H9 (cell line): ENCODE data around the gene C12orf75. TPM values are rescaled to one million over a fixed set of nuclear protein-coding genes. Genes with fewer than 3 reads are reported as not detected.

Source experiments
- DNase-seq: peaks from one replicate; pipeline ENCODE4 v3.0.0-alpha.2; 2017
- H2AFZ ChIP-seq: one replicate; pipeline ENCODE4 v1.6.1; 2013; ENCODE audit warnings: mild to moderate bottlenecking, low read length, control low read depth, moderate library complexity
- H2AK5ac ChIP-seq: 2 replicates; pipeline ENCODE4 v1.6.1; 2013; ENCODE audit warnings: low read length, control low read depth, mixed read lengths; ENCODE audit not compliant: insufficient read length
- H2BK120ac ChIP-seq: one replicate; pipeline ENCODE4 v1.6.1; 2013; ENCODE audit warnings: low read depth, mild to moderate bottlenecking, low read length, control low read depth, inconsistent platforms; ENCODE audit not compliant: poor library complexity, severe bottlenecking
- H2BK12ac ChIP-seq: 2 replicates; pipeline ENCODE4 v1.6.1; 2013; ENCODE audit warnings: low read length, control low read depth, mixed read lengths, low read depth; ENCODE audit not compliant: insufficient read length
- H2BK15ac ChIP-seq: 2 replicates; pipeline ENCODE4 v1.6.1; 2013; ENCODE audit warnings: low read depth, low read length, control low read depth
- H2BK20ac ChIP-seq: one replicate; pipeline ENCODE4 v1.6.1; 2013; ENCODE audit warnings: low read depth, mild to moderate bottlenecking, low read length, control low read depth, inconsistent platforms; ENCODE audit not compliant: poor library complexity, severe bottlenecking
- H2BK5ac ChIP-seq: 2 replicates; pipeline ENCODE4 v1.6.1; 2013; ENCODE audit warnings: low read length, control low read depth, mixed read lengths; ENCODE audit not compliant: insufficient read length
- H3K14ac ChIP-seq: 2 replicates; pipeline ENCODE4 v1.6.1; 2013; ENCODE audit warnings: low read length, control low read depth; ENCODE audit not compliant: insufficient read depth
- H3K18ac ChIP-seq: 2 replicates; pipeline ENCODE4 v1.6.1; 2013; ENCODE audit warnings: low read depth, mild to moderate bottlenecking, mixed read lengths, low read length, control low read depth; ENCODE audit not compliant: insufficient read length
- H3K23ac ChIP-seq: 2 replicates; pipeline ENCODE4 v1.6.1; 2013; ENCODE audit warnings: low read length, control low read depth, mixed read lengths, low read depth; ENCODE audit not compliant: insufficient read length
- H3K23me2 ChIP-seq: 2 replicates; pipeline ENCODE4 v1.6.1; 2013; ENCODE audit warnings: low read depth, mild to moderate bottlenecking, mixed read lengths, low read length, control low read depth; ENCODE audit not compliant: insufficient read length, poor library complexity, severe bottlenecking
- H3K27ac ChIP-seq: 2 replicates; pipeline ENCODE4 v1.5.1; 2013; ENCODE audit warnings: low read length, control low read depth, mixed read lengths, low read depth; ENCODE audit not compliant: insufficient read length
- H3K27me3 ChIP-seq: 2 replicates; pipeline ENCODE4 v1.6.1; 2013; ENCODE audit warnings: low read length, control low read depth, inconsistent platforms; ENCODE audit not compliant: insufficient read depth
- H3K4ac ChIP-seq: 2 replicates; pipeline ENCODE4 v1.6.1; 2013; ENCODE audit warnings: low read depth, mild to moderate bottlenecking, control low read depth, inconsistent platforms, low read length, moderate library complexity
- H3K4me1 ChIP-seq: 2 replicates; pipeline ENCODE4 v1.6.1; 2013; ENCODE audit warnings: low read length, control low read depth, inconsistent platforms; ENCODE audit not compliant: insufficient read depth
- H3K4me2 ChIP-seq: 2 replicates; pipeline ENCODE4 v1.6.1; 2013; ENCODE audit warnings: low read length, control low read depth, mixed read lengths; ENCODE audit not compliant: insufficient read length, insufficient read depth
- H3K56ac ChIP-seq: 2 replicates; pipeline ENCODE4 v1.6.1; 2013; ENCODE audit warnings: low read depth, mild to moderate bottlenecking, mixed read lengths, low read length, control low read depth; ENCODE audit not compliant: insufficient read length
- H3K79me1 ChIP-seq: 2 replicates; pipeline ENCODE4 v1.6.1; 2013; ENCODE audit warnings: low read depth, mild to moderate bottlenecking, moderate library complexity, low read length, control low read depth, inconsistent platforms; ENCODE audit not compliant: insufficient read depth, poor library complexity, severe bottlenecking
- H3K79me2 ChIP-seq: 2 replicates; pipeline ENCODE4 v1.6.1; 2013; ENCODE audit warnings: low read length, control low read depth, inconsistent platforms; ENCODE audit not compliant: insufficient read depth
- H3K9ac ChIP-seq: 2 replicates; pipeline ENCODE4 v1.6.1; 2013; ENCODE audit warnings: low read length, control low read depth, mixed read lengths; ENCODE audit not compliant: insufficient read length; ENCODE audit errors: extremely low read depth
- H3K9me3 ChIP-seq: one replicate; pipeline ENCODE4 v1.6.1; 2013; ENCODE audit warnings: low read depth, low read length, inconsistent platforms; ENCODE audit not compliant: control insufficient read depth
- H3T11ph ChIP-seq: one replicate; pipeline ENCODE4 v1.6.1; 2013; ENCODE audit warnings: mild to moderate bottlenecking, low read length, control low read depth, inconsistent platforms
- H4K20me1 ChIP-seq: one replicate; pipeline ENCODE4 v1.6.1; 2013; ENCODE audit not compliant: control insufficient read depth, insufficient read length, insufficient read depth
- H4K5ac ChIP-seq: 2 replicates; pipeline ENCODE4 v1.6.1; 2013; ENCODE audit warnings: low read depth, mild to moderate bottlenecking, mixed read lengths, low read length, control low read depth; ENCODE audit not compliant: insufficient read length
- H4K8ac ChIP-seq: replicated peaks from 2 replicates; pipeline ENCODE4 v1.6.1; 2013; ENCODE audit warnings: low read length, control low read depth, mixed read lengths, low read depth; ENCODE audit not compliant: insufficient read length
- H4K91ac ChIP-seq: 2 replicates; pipeline ENCODE4 v1.6.1; 2013; ENCODE audit warnings: low read depth, mild to moderate bottlenecking, moderate library complexity, mixed read lengths, low read length, control low read depth; ENCODE audit not compliant: insufficient read length
- H3K27ac Mint-ChIP-seq, 3 experiments: 2 replicates in 2 of 3; 3 replicates in 1 of 3; pipeline ENCODE4 v1.8.0; 2020 to 2021; ENCODE audit warnings: mixed read lengths in 3 of 3, mild to moderate bottlenecking in 1 of 3, moderate library complexity in 1 of 3
- H3K27me3 Mint-ChIP-seq: 2 replicates; pipeline ENCODE4 v1.8.0; 2021; ENCODE audit warnings: low read depth, mild to moderate bottlenecking, moderate library complexity, mixed read lengths
- H3K36me3 Mint-ChIP-seq, 3 experiments: 2 replicates in 2 of 3; 3 replicates in 1 of 3; pipeline ENCODE4 v1.8.0; 2020 to 2021; ENCODE audit warnings: low read depth in 3 of 3, mixed read lengths in 3 of 3; ENCODE audit not compliant: insufficient read depth in 1 of 3
- H3K4me1 Mint-ChIP-seq, 2 experiments: 2 replicates each; pipeline ENCODE4 v1.8.0; 2020; ENCODE audit warnings: mixed read lengths in 2 of 2
- H3K4me3 Mint-ChIP-seq, 2 experiments: 2 replicates in 1 of 2; 3 replicates in 1 of 2; pipeline ENCODE4 v1.8.0; 2020 to 2021; ENCODE audit warnings: mild to moderate bottlenecking in 2 of 2, mixed read lengths in 2 of 2, moderate library complexity in 1 of 2
- H3K9me3 Mint-ChIP-seq, 2 experiments: 2 replicates in 1 of 2; 3 replicates in 1 of 2; pipeline ENCODE4 v1.8.0; 2020; ENCODE audit warnings: mild to moderate bottlenecking in 2 of 2, mixed read lengths in 2 of 2, moderate library complexity in 1 of 2
- CTCF ChIP-seq: fragments of 200-600 bp; sonication (generic); conservative IDR thresholded peaks from 3 replicates; pipeline ENCODE4 v1.8.0; 2021; ENCODE audit warnings: antibody characterized with exemption, mild to moderate bottlenecking
- WGBS: extraction: QIAGEN DNeasy Blood & Tissue Kit; methylation state at CpG from one replicate; pipeline ENCODE4 v1.1.7; 2013; ENCODE audit warnings: missing lambda C conversion rate, low lambda C conversion rate, mixed read lengths; ENCODE audit not compliant: insufficient read length; ENCODE audit errors: extremely low coverage; 5-methylcytosine and 5-hydroxymethylcytosine counted together
- total RNA-seq: library from RNA; stranded (reverse); gene quantifications from 2 replicates; pipeline ENCODE4 v1.2.1, GENCODE V29; 2021

The C12orf75 gene
- total RNA-seq, 1 experiment from 2014 or later: 37.9 TPM

DNA sequence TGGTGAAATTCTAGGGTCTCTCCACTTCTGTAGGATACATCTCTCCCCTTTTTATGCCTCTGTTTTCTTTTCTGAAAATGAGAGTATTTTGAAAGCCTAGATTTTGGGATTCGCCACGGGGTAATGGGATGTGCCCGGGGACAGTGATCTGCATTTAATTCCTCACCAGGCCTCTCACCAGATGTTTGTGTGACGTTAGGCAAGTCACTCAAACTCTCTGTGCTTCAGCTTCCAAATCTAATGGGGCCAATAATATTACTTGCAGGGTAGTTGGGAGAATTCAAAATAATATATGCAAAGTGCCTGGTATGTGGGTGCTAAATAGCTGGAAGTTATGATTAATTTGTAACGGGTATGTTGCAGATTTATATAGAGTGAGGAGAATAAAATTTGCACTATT, 78.8 kb downstream of the C12orf75 start:
- no peak overlapping the region for H3K4me2 ChIP-seq
- no peak for DNase-seq
- no peak overlapping the region for H2AFZ ChIP-seq
- no peak overlapping the region for H3K23ac ChIP-seq
- no peak for TF ChIP-seq CTCF
- H3K14ac ChIP-seq: no peak overlapping the region
- H2BK12ac ChIP-seq: no peak overlapping the region
- H2BK15ac ChIP-seq: no peak overlapping the region
- no peak overlapping the region for H3K18ac ChIP-seq
- H3T11ph ChIP-seq: no peak overlapping the region
- H4K5ac ChIP-seq: no peak overlapping the region
- WGBS: no CpG with 5 or more reads among the region's 5 CpGs
- H4K20me1 ChIP-seq: no peaks in the 10 kb centered on the region
- Mint-ChIP-seq H3K4me3 (no peak overlapping the region), H3K27me3 (no peaks in the 10 kb centered on the region; the same call in 1 of the 2 replicates), H3K9me3 (peaks cover 7% of the 10 kb centered on the region in 2 experiments), H3K27ac (no peak overlapping the region), H3K36me3 (peaks cover 2 to 7% (median 2%) of the 10 kb centered on the region in 3 experiments; a peak in 3 of 7 replicates), H3K4me1 (peaks cover 4 to 8% of the 10 kb centered on the region in 2 experiments)
- no peak overlapping the region for H4K8ac ChIP-seq
- no peaks in the 10 kb centered on the region for H3K23me2 ChIP-seq
- no peak overlapping the region for H3K27ac ChIP-seq
- no peak overlapping the region for H2AK5ac ChIP-seq
- no peak overlapping the region for H2BK20ac ChIP-seq
- no peak overlapping the region for H3K9ac ChIP-seq
- H3K79me1 ChIP-seq: no peaks in the 10 kb centered on the region
- H2BK120ac ChIP-seq: no peak overlapping the region
- H3K56ac ChIP-seq: no peak overlapping the region
- H3K27me3 ChIP-seq: no peaks in the 10 kb centered on the region
- H3K4me1 ChIP-seq: no peaks in the 10 kb centered on the region
- no peaks in the 10 kb centered on the region for H3K9me3 ChIP-seq
- H4K91ac ChIP-seq: no peak overlapping the region
- H3K4ac ChIP-seq: no peak overlapping the region
- no peaks in the 10 kb centered on the region for H3K79me2 ChIP-seq
- no peak overlapping the region for H2BK5ac ChIP-seq
